HAP-1 (cell line): ENCODE measurements around the gene APCDD1.

ENCODE experiments used
- DNase-seq, 2 experiments: peaks; one replicate each; pipeline ENCODE4 v3.0.0-alpha.2; 2016 to 2020; ENCODE audit warnings: low spot score in 2 of 2
- H3K27me3 ChIP-seq: fragments of 250-450 bp; sonication (Bioruptor Pico); 2 replicates; pipeline ENCODE4 v1.5.1; 2020; ENCODE audit warnings: low read depth, mild to moderate bottlenecking, moderate library complexity
- H3K36me3 ChIP-seq: fragments of 250-450 bp; sonication (Bioruptor Pico); replicated peaks from 2 replicates; pipeline ENCODE4 v1.5.1; 2020; ENCODE audit warnings: mild to moderate bottlenecking
- H3K4me1 ChIP-seq: fragments of 250-450 bp; sonication (Bioruptor Pico); 2 replicates; pipeline ENCODE4 v1.5.1; 2020; ENCODE audit warnings: mild to moderate bottlenecking
- H3K4me3 ChIP-seq: fragments of 250-450 bp; sonication (Bioruptor Pico); 2 replicates; pipeline ENCODE4 v1.5.1; 2020; ENCODE audit warnings: mild to moderate bottlenecking, moderate library complexity
- H3K9me3 ChIP-seq: fragments of 250-450 bp; sonication (Bioruptor Pico); 2 replicates; pipeline ENCODE4 v1.5.1; 2020; ENCODE audit warnings: mild to moderate bottlenecking, moderate library complexity
- in situ Hi-C: fragments of 300-500 bp; cut with MboI; formaldehyde crosslinking; loops from 3 replicates; pipeline ENCODE4 v1.14.3; 2020; ENCODE audit warnings: low sequenced_read_pairs, inconsistent platforms, mixed read lengths

Gene APCDD1

GRCh38 chr18:10453806-10454680 lies at the start of gene APCDD1:
Gene APCDD1, plus strand, starts transcription at chr18:10454635. Its CDS starts 347 bp downstream, at chr18:10454982.
- peaks cover 51% of the 10 kb centered on the region for H3K27me3 ChIP-seq
- no peaks in the 10 kb centered on the region for H3K4me1 ChIP-seq
- H3K4me3 ChIP-seq: peak within 1 kb of the TSS; percentile 28
- DNase-seq: peak in 1 of 2 experiments; percentile 50
- no peaks in the 10 kb centered on the region for H3K9me3 ChIP-seq
- no peaks in the 10 kb centered on the region for H3K36me3 ChIP-seq
- in situ Hi-C loops: no loop called here

DNA sequence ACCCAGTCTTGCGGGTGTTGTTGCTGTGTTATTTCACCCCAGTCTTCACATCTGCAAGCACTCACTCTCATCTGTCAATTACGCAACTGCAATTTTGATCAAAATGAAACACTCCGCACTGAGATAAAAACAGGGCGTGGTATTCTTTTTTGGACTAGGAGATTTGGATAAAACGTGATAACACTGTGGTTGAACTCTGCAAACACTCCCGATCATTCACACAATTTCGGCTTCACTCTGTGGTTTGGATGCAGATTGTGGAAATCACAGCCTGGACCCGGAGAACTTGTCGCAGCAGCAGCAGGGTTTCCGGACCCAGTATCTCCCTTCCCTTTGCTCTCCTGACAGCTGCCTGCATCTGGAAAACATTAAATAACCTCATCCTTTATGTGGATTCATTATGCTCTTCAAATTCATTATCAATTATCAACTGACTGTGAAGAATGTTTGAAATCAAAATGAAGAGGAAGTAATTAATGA lies 49.4 kb upstream of the APCDD1 start:
- Histone ChIP-seq H3K9me3 (no peaks in the 10 kb centered on the region), H3K36me3 (no peaks in the 10 kb centered on the region), H3K4me1 (no peaks in the 10 kb centered on the region), H3K27me3 (peaks cover 5% of the 10 kb centered on the region), H3K4me3 (no peak overlapping the region)
- no peak for DNase-seq
- in situ Hi-C loops: no loop called here

- DNase-seq: no peak
- no peaks in the 10 kb centered on the region for H3K9me3 ChIP-seq
- no peaks in the 10 kb centered on the region for H3K36me3 ChIP-seq
- H3K27me3 ChIP-seq: peaks cover 2% of the 10 kb centered on the region
- H3K4me3 ChIP-seq: no peak overlapping the region
- in situ Hi-C loops: no loop called here
- H3K4me1 ChIP-seq: no peaks in the 10 kb centered on the region
Observed at GRCh38 chr18:10405816-10406663, 48.4 kb upstream of the APCDD1 start.

GRCh38 chr18:10408131-10408530 lies 46.3 kb upstream of the APCDD1 start:
- H3K27me3 ChIP-seq: no peaks in the 10 kb centered on the region
- DNase-seq: no peak
- no peak overlapping the region for H3K4me3 ChIP-seq
- in situ Hi-C loops: no loop called here
- no peaks in the 10 kb centered on the region for H3K36me3 ChIP-seq
- no peaks in the 10 kb centered on the region for H3K4me1 ChIP-seq
- H3K9me3 ChIP-seq: no peaks in the 10 kb centered on the region

DNA sequence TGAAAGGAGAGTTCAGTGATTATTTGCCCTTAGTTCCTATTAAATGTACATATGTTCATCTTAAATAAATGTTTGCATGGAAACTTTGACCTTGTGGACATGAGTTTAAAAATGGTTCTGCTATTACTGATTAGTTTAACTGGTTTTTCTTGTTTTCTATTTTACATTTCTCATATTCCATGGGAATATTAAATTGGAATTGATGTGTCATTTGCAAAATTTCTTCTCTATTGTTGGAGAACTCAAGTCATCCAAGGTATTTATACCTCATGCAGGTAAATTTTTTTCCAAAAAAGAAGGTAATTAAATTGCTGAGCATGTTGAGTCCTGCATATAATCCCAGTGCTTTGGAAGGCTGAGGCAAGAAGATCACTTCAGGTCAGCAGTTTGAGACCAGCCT lies 45.4 kb upstream of the APCDD1 start:
- no peak overlapping the region for H3K4me3 ChIP-seq
- no peaks in the 10 kb centered on the region for H3K9me3 ChIP-seq
- H3K27me3 ChIP-seq: no peaks in the 10 kb centered on the region
- no peaks in the 10 kb centered on the region for H3K4me1 ChIP-seq
- no peak for DNase-seq
- in situ Hi-C loops: no loop called here
- no peaks in the 10 kb centered on the region for H3K36me3 ChIP-seq

DNA sequence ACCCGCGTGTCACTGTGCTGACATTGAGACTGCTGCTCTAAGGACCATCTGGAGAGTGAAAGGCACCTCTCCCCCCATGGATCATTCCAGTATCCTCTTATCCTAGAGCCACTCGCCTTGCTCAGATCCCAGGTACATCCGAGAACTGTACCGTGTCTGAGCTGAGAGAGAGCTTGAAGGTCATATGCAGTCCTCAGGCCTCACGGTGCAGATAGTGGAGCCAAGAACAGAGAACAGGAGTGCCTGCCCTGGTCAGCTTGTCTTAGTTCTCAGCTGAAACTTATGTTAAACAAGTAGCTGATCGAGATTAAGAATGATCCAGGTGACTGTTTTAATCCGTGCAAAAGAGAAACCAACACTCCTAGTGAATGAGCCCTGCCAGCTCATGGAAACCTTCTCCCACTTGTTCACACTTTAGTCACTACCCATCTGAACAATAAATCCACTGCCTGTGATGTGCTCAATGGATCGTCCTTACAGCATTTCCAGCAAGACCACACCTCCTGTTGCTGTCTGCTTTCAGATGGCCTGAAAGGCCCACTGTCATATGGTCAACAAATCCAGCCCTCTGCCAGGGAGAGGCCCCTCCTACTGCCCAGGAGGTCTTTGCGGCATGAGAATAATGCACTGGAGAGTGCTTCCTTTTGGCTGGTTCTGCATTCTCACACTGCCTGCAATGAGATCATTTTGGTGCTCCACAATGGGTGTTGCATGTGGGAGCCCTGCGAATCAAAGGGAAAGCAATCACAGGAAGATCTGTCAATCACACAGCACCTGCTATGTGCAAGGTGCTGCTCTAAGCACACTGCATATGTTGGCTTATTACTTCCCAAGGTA lies 43.7 kb upstream of the APCDD1 start:
- H3K27me3 ChIP-seq: no peaks in the 10 kb centered on the region
- in situ Hi-C loops: no loop called here
- DNase-seq: no peak
- no peaks in the 10 kb centered on the region for H3K4me1 ChIP-seq
- H3K4me3 ChIP-seq: no peak overlapping the region
- H3K36me3 ChIP-seq: no peaks in the 10 kb centered on the region
- no peaks in the 10 kb centered on the region for H3K9me3 ChIP-seq

DNA sequence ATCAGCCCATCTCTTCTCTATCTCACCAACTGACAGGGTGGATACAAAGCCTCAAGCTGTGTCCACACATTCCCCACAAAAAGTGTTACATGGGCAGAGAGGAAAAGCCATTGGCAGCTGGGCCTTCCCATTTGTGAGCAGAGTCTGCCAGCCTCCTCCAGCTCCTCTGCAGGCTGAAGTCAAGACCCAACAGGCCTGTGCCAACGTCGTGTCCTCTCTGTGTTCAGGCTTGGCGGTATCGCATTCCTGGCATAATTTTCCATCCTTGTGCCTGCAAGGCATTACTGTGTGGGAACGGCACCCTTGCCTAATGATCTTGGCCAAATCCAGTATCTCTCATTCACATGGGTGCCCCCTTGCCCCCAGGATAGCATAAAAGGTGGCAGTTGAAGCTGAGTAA lies 41.5 kb upstream of the APCDD1 start:
- no peak overlapping the region for H3K4me3 ChIP-seq
- H3K4me1 ChIP-seq: no peaks in the 10 kb centered on the region
- no peaks in the 10 kb centered on the region for H3K27me3 ChIP-seq
- no peaks in the 10 kb centered on the region for H3K9me3 ChIP-seq
- in situ Hi-C loops: no loop called here
- no peaks in the 10 kb centered on the region for H3K36me3 ChIP-seq
- DNase-seq: no peak

DNA sequence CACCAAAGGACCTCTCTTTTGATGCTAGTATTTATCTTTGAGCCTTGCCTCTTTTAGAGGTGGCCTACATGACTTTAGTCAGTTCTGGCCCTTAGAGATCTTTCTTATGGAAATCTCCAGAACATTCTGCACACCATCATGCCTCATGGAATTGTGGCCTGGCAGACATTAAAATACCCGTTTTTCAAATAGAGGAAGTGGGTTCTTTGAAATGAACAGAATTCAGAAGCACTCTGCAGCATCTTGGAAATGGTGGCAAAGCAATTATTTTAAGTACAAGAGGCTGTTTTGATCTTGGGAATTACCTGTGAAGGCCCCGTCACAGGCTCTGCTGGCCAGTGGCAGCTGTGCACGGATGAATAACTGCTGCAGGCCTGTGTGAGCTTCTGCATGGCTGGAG lies 40.7 kb upstream of the APCDD1 start:
- no peaks in the 10 kb centered on the region for H3K4me1 ChIP-seq

DNA sequence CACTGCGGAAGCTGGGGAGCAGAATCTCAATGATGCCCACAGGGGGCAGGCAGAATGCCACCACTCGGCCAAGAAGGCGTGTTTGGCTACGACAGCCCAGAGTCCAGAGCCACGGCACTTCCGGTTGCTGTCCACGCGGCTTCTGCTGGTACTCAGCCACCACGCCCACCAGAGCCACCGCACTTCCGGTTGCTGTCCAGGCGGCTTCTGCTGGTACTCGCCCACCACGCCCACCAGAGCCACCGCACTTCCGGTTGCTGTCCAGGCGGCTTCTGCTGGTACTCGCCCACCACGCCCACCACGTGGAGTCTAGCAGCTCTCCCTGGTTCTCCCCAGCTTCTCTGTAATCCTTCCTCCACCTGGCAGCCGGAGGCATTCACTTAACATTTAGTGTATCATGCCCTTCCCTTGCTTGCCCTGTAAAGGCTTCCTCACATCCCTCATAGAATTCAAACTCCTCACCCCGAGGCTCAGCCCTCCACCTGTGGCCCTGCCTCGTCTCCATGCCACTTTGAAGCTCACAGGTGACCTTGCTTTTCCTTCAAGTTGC lies 40.1 kb upstream of the APCDD1 start:
- no peaks in the 10 kb centered on the region for H3K36me3 ChIP-seq
- H3K4me3 ChIP-seq: no peak overlapping the region
- in situ Hi-C loops: no loop called here
- H3K27me3 ChIP-seq: no peaks in the 10 kb centered on the region
- no peaks in the 10 kb centered on the region for H3K4me1 ChIP-seq
- H3K9me3 ChIP-seq: no peaks in the 10 kb centered on the region
- DNase-seq: no peak

More for the DNA sequence above, 40.7 kb upstream of the APCDD1 start:
- no peaks in the 10 kb centered on the region for H3K9me3 ChIP-seq
- H3K27me3 ChIP-seq: no peaks in the 10 kb centered on the region
- no peaks in the 10 kb centered on the region for H3K36me3 ChIP-seq
- DNase-seq: no peak
- no peak overlapping the region for H3K4me3 ChIP-seq
- in situ Hi-C loops: no loop called here

- Histone ChIP-seq H3K4me3 (no peak overlapping the region), H3K27me3 (no peaks in the 10 kb centered on the region), H3K36me3 (no peaks in the 10 kb centered on the region), H3K9me3 (no peaks in the 10 kb centered on the region), H3K4me1 (no peaks in the 10 kb centered on the region)
- in situ Hi-C loops: no loop called here
- DNase-seq: no peak
Observed at GRCh38 chr18:10416065-10416464, 38.4 kb upstream of the APCDD1 start.

- no peak for DNase-seq
- Histone ChIP-seq H3K4me1 (no peaks in the 10 kb centered on the region), H3K9me3 (no peaks in the 10 kb centered on the region), H3K27me3 (no peaks in the 10 kb centered on the region), H3K36me3 (no peaks in the 10 kb centered on the region), H3K4me3 (no peak overlapping the region)
- in situ Hi-C loops: no loop called here
Observed at GRCh38 chr18:10417191-10417590, 37.2 kb upstream of the APCDD1 start.

- no peak for DNase-seq
- Histone ChIP-seq H3K36me3 (no peaks in the 10 kb centered on the region), H3K9me3 (no peaks in the 10 kb centered on the region), H3K4me3 (no peak overlapping the region), H3K4me1 (no peaks in the 10 kb centered on the region), H3K27me3 (no peaks in the 10 kb centered on the region)
- in situ Hi-C loops: no loop called here
Observed at GRCh38 chr18:10417664-10418063, 36.8 kb upstream of the APCDD1 start.

DNA sequence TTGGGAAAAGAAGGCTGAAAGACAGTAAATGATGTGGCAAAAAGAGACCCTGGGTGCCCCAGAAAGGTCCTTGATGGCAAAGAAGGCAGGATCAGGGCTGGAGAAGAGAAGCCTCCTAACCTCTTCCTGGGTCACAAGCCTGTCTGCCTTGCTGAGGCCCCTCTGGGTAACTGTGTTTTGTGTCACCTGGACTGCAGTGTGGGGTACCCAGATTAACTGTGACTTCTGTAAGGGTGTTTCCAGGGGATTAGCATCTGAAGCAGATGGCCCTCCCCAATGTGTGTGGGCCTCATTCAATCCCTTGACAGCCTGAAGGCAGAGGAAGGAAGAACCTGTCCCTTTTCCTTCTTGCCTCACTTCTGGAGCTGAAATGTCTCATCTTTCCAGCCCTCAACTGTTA lies 35.6 kb upstream of the APCDD1 start:
- Histone ChIP-seq H3K27me3 (no peaks in the 10 kb centered on the region), H3K9me3 (no peaks in the 10 kb centered on the region), H3K4me3 (no peak overlapping the region), H3K36me3 (no peaks in the 10 kb centered on the region), H3K4me1 (no peaks in the 10 kb centered on the region)
- in situ Hi-C loops: no loop called here
- no peak for DNase-seq
